Measurements from ENCODE around the gene GIMD1. TPM values are rescaled to one million over a fixed set of nuclear protein-coding genes. Genes with fewer than 3 reads are reported as not detected.

GIMD1 gene
- total RNA-seq, 4 donors from 2014 or later, result not detected

DNA sequence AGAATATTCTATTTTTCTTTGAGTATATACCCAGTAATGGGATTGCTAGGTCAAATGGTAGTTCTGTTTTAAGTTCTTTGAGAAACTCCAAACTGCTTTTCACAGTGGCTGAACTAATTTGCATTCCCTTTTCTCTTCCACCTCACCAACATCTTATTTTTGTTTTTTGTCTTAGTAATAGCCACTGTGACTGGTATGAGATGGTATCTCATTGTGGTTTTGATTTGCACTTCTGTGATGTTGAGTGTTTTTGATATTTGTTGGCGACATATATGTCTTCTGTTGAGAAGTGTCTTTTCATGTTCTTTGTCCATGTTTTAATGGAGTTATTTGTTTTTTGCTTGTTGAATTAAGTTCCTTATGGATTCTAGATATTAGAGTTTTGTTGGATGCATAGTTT lies 27.8 kb downstream of the GIMD1 start:
- no peaks in the 10 kb centered on the region for H3K27me3 ChIP-seq
- peaks cover 0 to 13% (median 5%) of the 10 kb centered on the region in 3 donors for H3K4me1 ChIP-seq
- no peak overlapping the region for H3K27ac ChIP-seq
- intact Hi-C loops (cut with DNase I), result no loop called here
- no peak overlapping the region for H3K4me3 ChIP-seq
- H3K9me3 ChIP-seq, result no peaks in the 10 kb centered on the region
- TF ChIP-seq, protein P1, sequence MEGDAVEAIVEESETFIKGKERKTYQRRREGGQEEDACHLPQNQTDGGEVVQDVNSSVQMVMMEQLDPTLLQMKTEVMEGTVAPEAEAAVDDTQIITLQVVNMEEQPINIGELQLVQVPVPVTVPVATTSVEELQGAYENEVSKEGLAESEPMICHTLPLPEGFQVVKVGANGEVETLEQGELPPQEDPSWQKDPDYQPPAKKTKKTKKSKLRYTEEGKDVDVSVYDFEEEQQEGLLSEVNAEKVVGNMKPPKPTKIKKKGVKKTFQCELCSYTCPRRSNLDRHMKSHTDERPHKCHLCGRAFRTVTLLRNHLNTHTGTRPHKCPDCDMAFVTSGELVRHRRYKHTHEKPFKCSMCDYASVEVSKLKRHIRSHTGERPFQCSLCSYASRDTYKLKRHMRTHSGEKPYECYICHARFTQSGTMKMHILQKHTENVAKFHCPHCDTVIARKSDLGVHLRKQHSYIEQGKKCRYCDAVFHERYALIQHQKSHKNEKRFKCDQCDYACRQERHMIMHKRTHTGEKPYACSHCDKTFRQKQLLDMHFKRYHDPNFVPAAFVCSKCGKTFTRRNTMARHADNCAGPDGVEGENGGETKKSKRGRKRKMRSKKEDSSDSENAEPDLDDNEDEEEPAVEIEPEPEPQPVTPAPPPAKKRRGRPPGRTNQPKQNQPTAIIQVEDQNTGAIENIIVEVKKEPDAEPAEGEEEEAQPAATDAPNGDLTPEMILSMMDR (IDR thresholded peaks at IDR 0.05), result no peak
- no peak for TF ChIP-seq POLR2A (IDR thresholded peaks at IDR 0.05)
- 76 to 79% methylated on average over 1 of the region's 1 CpG for WGBS, 2 donors
- no peak for DNase-seq
- peaks cover 0 to 80% (median 16%) of the 10 kb centered on the region in 3 donors for H3K36me3 ChIP-seq

DNA sequence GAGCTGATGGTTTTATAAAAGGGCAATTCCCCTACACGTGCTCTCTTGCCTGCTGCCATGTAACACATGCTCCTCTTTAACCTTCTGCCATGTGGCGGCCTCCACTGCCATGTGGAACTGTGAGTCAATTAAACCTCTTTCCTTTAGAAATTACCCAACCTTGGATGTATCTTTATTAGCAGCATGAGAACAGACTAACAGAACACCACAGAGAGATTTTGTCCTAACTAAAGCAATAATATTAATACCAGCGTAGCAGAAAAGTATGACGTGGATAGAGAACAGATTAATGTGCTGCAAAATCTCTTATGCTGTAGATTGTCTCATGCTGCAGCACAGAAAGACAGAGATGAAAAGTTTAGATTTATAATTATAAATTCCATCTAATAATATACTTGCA lies 29.1 kb downstream of the GIMD1 start:
- intact Hi-C loops (cut with DNase I), result no loop called here
- TF ChIP-seq, protein P1 (IDR thresholded peaks at IDR 0.05), result no peak
- no peak for TF ChIP-seq POLR2A (IDR thresholded peaks at IDR 0.05)
- DNase-seq, result no peak
- Histone ChIP-seq H3K9me3 (no peaks in the 10 kb centered on the region), H3K4me3 (no peak overlapping the region), H3K27ac (no peak overlapping the region), H3K27me3 (no peaks in the 10 kb centered on the region), H3K4me1 (peaks cover 0 to 8% (median 3%) of the 10 kb centered on the region in 3 donors), H3K36me3 (peaks cover 0 to 83% (median 16%) of the 10 kb centered on the region in 3 donors)
- WGBS, 2 donors, result 79 to 92% methylated on average over 4 of the region's 4 CpGs

DNA sequence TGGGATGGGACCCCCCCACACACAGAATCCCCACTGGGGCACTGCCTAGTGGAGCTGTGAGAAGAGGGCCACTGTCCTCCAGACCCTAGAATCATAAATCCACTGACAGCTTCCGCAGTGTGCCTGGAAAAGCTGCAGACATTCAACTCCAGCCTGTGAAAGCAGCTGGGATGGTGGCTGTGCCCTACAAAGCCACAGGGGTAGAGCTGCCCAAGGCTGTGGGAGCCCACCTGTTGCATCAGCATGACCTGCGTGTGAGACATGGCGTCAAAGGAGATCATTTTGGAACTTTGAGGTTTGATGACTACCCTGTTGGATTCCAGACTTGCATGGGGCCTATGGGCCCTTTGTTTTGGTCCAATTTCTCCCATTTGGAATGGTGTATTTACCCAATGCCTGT lies 29.9 kb downstream of the GIMD1 start:
- Histone ChIP-seq H3K27ac (no peak overlapping the region), H3K4me1 (peaks cover 0 to under 1% (median 0%) of the 10 kb centered on the region in 3 donors), H3K36me3 (peaks cover 0 to 83% (median 16%) of the 10 kb centered on the region in 3 donors), H3K4me3 (no peak overlapping the region), H3K27me3 (no peaks in the 10 kb centered on the region), H3K9me3 (no peaks in the 10 kb centered on the region)
- intact Hi-C loops (cut with DNase I), result no loop called here
- 94 to 95% methylated on average over 2 of the region's 3 CpGs for WGBS, 2 donors
- no peak for TF ChIP-seq POLR2A (IDR thresholded peaks at IDR 0.05)
- TF ChIP-seq, protein P1 (IDR thresholded peaks at IDR 0.05), result no peak
- DNase-seq, result no peak

DNA sequence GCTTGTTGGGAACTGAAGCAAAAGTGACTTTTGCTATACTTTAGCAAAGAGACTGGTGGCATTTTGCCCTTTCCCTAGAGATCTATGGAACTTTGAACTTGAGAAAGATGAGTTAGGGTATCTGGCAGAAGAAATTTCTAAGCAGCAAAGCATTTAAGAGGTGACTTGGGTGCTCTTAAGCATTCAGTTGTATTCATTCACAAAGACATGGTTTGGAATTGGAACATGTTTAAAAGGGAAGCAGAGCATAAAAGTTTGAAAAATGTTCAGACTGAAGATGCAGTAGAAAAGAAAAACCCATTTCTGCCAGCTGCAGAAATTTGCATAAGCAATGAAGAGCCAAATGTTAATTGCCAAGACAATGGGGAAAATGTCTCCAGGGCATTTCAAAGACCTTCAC lies 30.7 kb downstream of the GIMD1 start:
- Histone ChIP-seq H3K4me3 (no peak overlapping the region), H3K4me1 (no peaks in the 10 kb centered on the region), H3K36me3 (peaks cover 0 to 88% (median 16%) of the 10 kb centered on the region in 3 donors), H3K9me3 (no peaks in the 10 kb centered on the region), H3K27me3 (no peaks in the 10 kb centered on the region), H3K27ac (no peak overlapping the region)
- TF ChIP-seq, protein P1 (IDR thresholded peaks at IDR 0.05), result no peak
- TF ChIP-seq POLR2A (IDR thresholded peaks at IDR 0.05), result no peak
- intact Hi-C loops (cut with DNase I), result no loop called here
- DNase-seq, result no peak

DNA sequence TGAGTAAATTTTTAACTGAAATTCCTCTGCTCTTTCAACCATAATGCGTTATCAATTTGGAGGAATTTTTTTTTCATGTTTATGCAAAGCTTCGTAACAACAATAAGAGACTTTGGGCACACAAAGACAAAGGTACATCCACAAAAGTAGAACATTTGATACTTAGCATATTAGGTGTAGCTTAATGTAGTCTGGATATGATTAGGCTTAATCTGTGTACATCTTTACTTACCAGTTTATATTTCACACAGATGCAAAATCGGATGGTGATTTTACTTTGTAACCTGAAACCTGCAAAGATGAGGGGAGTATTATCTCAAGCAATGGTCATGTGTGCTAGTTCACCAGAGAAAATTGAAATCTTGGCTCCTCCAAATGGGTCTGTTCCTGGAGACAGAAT lies 32.0 kb downstream of the GIMD1 start:
- H3K27ac ChIP-seq, result no peak overlapping the region
- TF ChIP-seq, protein P1 (IDR thresholded peaks at IDR 0.05), result no peak
- TF ChIP-seq POLR2A (IDR thresholded peaks at IDR 0.05), result no peak
- intact Hi-C loops (cut with DNase I), result no loop called here
- no peaks in the 10 kb centered on the region for H3K4me1 ChIP-seq
- WGBS, 2 donors, result 92 to 94% methylated on average over 3 of the region's 3 CpGs
- H3K9me3 ChIP-seq, result no peaks in the 10 kb centered on the region
- no peaks in the 10 kb centered on the region for H3K27me3 ChIP-seq
- peaks cover 0 to 98% (median 16%) of the 10 kb centered on the region in 3 donors for H3K36me3 ChIP-seq
- no peak for DNase-seq
- H3K4me3 ChIP-seq, result no peak overlapping the region
